ENCODE results near the gene ADGRB3.

DNA sequence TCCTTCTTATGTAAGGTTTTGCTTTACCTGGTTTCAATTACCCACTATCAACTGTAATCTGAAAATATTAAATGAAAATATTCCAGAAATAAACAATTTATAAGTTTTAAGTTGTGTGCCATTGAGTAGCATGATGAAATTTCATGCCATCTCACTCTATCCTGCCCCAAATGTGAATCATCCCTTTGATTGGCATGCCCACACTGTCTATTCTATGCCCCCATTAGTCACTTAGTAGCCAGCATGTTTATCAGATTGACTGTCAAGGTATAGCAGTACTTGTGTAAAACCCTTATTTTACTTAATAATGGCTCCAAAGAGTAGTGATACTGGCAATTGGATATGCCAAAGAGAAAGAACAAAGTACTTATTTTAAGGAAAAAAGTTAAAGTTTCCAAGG lies 403.8 kb downstream of the ADGRB3 start:
- TF ChIP-seq RAD21 (IDR thresholded peaks at IDR 0.05; ENCODE audit: low read depth), result no peak
- no peak for TF ChIP-seq YY1 (IDR thresholded peaks at IDR 0.05; ENCODE audit: low read depth)
- TF ChIP-seq EP300 (IDR thresholded peaks at IDR 0.05; ENCODE audit: borderline replicate concordance), result no peak
- TF ChIP-seq, protein P1, sequence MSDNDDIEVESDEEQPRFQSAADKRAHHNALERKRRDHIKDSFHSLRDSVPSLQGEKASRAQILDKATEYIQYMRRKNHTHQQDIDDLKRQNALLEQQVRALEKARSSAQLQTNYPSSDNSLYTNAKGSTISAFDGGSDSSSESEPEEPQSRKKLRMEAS (IDR thresholded peaks at IDR 0.05), result no peak
- no peak for TF ChIP-seq TAF1 (IDR thresholded peaks at IDR 0.05; ENCODE audit: low read depth)
- no peak for TF ChIP-seq ZBTB7A (IDR thresholded peaks at IDR 0.05; ENCODE audit: low read depth)
- TF ChIP-seq CEBPB (IDR thresholded peaks at IDR 0.05), result no peak
- TF ChIP-seq, protein P2, sequence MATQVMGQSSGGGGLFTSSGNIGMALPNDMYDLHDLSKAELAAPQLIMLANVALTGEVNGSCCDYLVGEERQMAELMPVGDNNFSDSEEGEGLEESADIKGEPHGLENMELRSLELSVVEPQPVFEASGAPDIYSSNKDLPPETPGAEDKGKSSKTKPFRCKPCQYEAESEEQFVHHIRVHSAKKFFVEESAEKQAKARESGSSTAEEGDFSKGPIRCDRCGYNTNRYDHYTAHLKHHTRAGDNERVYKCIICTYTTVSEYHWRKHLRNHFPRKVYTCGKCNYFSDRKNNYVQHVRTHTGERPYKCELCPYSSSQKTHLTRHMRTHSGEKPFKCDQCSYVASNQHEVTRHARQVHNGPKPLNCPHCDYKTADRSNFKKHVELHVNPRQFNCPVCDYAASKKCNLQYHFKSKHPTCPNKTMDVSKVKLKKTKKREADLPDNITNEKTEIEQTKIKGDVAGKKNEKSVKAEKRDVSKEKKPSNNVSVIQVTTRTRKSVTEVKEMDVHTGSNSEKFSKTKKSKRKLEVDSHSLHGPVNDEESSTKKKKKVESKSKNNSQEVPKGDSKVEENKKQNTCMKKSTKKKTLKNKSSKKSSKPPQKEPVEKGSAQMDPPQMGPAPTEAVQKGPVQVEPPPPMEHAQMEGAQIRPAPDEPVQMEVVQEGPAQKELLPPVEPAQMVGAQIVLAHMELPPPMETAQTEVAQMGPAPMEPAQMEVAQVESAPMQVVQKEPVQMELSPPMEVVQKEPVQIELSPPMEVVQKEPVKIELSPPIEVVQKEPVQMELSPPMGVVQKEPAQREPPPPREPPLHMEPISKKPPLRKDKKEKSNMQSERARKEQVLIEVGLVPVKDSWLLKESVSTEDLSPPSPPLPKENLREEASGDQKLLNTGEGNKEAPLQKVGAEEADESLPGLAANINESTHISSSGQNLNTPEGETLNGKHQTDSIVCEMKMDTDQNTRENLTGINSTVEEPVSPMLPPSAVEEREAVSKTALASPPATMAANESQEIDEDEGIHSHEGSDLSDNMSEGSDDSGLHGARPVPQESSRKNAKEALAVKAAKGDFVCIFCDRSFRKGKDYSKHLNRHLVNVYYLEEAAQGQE (IDR thresholded peaks at IDR 0.05; ENCODE audit: low read depth), result no peak

Measured in Ishikawa (cell line).